ENCODE results near the gene JMJD1C. TPM values are rescaled to one million over a fixed set of nuclear protein-coding genes. Genes with fewer than 3 reads are reported as not detected.

The JMJD1C gene
- total RNA-seq, 1 experiment from 2014 or later: 180 TPM

- TF ChIP-seq ZNF512 (CRISPR knock-in tag; IDR thresholded peaks at IDR 0.05; ENCODE audit: borderline replicate concordance) (no peak), ATF3 (CRISPR knock-in tag; conservative IDR thresholded peaks at IDR 0.05) (no peak)
These were observed 238.4 kb downstream of the JMJD1C start (continued) for GRCh38 chr10:63227207-63227895.

DNA sequence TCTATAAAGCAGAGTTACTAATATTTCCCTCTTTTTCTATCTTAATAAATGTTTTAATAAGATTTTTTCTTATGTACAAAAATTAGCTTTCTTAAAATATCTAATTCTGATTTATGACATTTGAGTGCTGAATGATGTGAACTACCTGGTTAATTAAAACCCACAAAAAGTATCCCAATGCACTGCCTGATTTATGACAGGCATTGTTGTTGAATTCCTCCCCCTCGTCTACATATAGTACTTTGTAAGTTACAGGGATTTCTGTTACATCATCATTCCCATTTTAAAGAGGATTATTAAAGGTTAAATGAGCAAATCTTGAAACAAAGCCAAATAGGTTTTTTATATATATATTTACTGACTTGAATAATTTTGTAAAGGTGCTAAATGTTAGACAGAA, 241.5 kb downstream of the JMJD1C start:
- ATAC-seq (no peak), DNase-seq (ENCODE audit: low spot score) (no peak)
- H3K9me3 Mint-ChIP-seq: no peaks in the 10 kb centered on the region
- H3K27me3 Mint-ChIP-seq (ENCODE audit: low read depth): no peaks in the 10 kb centered on the region
- H3K4me3 Mint-ChIP-seq: no peak overlapping the region
- H3K36me3 Mint-ChIP-seq: no peaks in the 10 kb centered on the region
- no peak for TF ChIP-seq ZNF121 (CRISPR knock-in tag; IDR thresholded peaks at IDR 0.05)
- no peak for TF ChIP-seq HMGXB4 (CRISPR knock-in tag; IDR thresholded peaks at IDR 0.05)
- TF ChIP-seq, protein P1, sequence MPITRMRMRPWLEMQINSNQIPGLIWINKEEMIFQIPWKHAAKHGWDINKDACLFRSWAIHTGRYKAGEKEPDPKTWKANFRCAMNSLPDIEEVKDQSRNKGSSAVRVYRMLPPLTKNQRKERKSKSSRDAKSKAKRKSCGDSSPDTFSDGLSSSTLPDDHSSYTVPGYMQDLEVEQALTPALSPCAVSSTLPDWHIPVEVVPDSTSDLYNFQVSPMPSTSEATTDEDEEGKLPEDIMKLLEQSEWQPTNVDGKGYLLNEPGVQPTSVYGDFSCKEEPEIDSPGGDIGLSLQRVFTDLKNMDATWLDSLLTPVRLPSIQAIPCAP (CRISPR knock-in tag; IDR thresholded peaks at IDR 0.05): no peak
- no peak for TF ChIP-seq NFE2L1 (CRISPR knock-in tag; IDR thresholded peaks at IDR 0.05)
- ChIA-PET POLR2A (no interaction called here), CTCF (no interaction called here)
- peaks cover 55% of the 10 kb centered on the region for H3K4me1 Mint-ChIP-seq
- H3K27ac Mint-ChIP-seq: no peak overlapping the region

DNA sequence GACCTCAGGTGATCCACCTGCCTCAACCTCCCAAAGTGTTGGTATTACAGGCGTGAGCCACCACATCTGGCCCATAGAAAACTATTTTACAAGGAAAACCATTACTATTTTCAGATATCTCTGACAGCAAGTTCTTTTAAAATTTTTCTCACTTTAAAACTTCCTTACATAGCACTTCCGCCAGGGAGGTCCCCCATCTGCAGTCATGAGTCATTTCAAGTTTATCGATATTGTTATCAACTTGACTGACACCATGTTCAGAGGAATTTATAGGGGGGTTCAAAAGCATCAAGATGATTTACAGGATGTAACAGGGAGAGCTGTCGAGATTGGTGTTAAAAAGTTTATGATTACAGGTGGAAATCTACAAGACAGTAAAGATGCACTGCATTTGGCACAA, 243.8 kb downstream of the JMJD1C start:
- Mint-ChIP-seq H3K27me3 (ENCODE audit: low read depth) (no peaks in the 10 kb centered on the region), H3K27ac (peak overlapping the region; percentile 67; the same call in 1 of the 2 replicates), H3K9me3 (no peaks in the 10 kb centered on the region), H3K36me3 (peaks cover 1% of the 10 kb centered on the region), H3K4me1 (peaks cover 63% of the 10 kb centered on the region), H3K4me3 (no peak overlapping the region)
- TF ChIP-seq ZNF317 (CRISPR knock-in tag; IDR thresholded peaks at IDR 0.05; ENCODE audit: borderline replicate concordance, low read depth) (no peak), EMX1 (CRISPR knock-in tag; IDR thresholded peaks at IDR 0.05) (no peak), IRF2 (CRISPR knock-in tag; IDR thresholded peaks at IDR 0.05; ENCODE audit: borderline replicate concordance, low read depth) (no peak), E2F4 (CRISPR knock-in tag; IDR thresholded peaks at IDR 0.05; ENCODE audit: borderline replicate concordance, low read depth) (no peak), SOX15 (CRISPR knock-in tag; IDR thresholded peaks at IDR 0.05) (no peak), ZNF416 (CRISPR knock-in tag; IDR thresholded peaks at IDR 0.05) (no peak), ZSCAN18 (CRISPR knock-in tag; IDR thresholded peaks at IDR 0.05) (no peak), SMAD3 (CRISPR knock-in tag; IDR thresholded peaks at IDR 0.05; ENCODE audit: borderline replicate concordance) (no peak), TEAD1 (CRISPR knock-in tag; IDR thresholded peaks at IDR 0.05) (no peak), MYBL2 (CRISPR knock-in tag; IDR thresholded peaks at IDR 0.05) (no peak), FOXJ3 (CRISPR knock-in tag; IDR thresholded peaks at IDR 0.05; ENCODE audit: borderline replicate concordance) (no peak), JUN (CRISPR knock-in tag; IDR thresholded peaks at IDR 0.05) (no peak)
- TF ChIP-seq, protein P1 (CRISPR knock-in tag; IDR thresholded peaks at IDR 0.05): no peak
- TF ChIP-seq, protein P2, sequence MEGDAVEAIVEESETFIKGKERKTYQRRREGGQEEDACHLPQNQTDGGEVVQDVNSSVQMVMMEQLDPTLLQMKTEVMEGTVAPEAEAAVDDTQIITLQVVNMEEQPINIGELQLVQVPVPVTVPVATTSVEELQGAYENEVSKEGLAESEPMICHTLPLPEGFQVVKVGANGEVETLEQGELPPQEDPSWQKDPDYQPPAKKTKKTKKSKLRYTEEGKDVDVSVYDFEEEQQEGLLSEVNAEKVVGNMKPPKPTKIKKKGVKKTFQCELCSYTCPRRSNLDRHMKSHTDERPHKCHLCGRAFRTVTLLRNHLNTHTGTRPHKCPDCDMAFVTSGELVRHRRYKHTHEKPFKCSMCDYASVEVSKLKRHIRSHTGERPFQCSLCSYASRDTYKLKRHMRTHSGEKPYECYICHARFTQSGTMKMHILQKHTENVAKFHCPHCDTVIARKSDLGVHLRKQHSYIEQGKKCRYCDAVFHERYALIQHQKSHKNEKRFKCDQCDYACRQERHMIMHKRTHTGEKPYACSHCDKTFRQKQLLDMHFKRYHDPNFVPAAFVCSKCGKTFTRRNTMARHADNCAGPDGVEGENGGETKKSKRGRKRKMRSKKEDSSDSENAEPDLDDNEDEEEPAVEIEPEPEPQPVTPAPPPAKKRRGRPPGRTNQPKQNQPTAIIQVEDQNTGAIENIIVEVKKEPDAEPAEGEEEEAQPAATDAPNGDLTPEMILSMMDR (IDR thresholded peaks at IDR 0.05): no peak
- TF ChIP-seq, protein P3, sequence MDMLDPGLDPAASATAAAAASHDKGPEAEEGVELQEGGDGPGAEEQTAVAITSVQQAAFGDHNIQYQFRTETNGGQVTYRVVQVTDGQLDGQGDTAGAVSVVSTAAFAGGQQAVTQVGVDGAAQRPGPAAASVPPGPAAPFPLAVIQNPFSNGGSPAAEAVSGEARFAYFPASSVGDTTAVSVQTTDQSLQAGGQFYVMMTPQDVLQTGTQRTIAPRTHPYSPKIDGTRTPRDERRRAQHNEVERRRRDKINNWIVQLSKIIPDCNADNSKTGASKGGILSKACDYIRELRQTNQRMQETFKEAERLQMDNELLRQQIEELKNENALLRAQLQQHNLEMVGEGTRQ (CRISPR knock-in tag; IDR thresholded peaks at IDR 0.05): no peak
- DNase-seq (ENCODE audit: low spot score) (no peak), ATAC-seq (no peak)
- CTCF ChIA-PET: no interaction called here
- POLR2A ChIA-PET: no interaction called here
